HG03064 (cell line): ENCODE results near the gene CDHR5.

Source experiments
- ATAC-seq: cut with Tn5 transposase; IDR thresholded peaks from one replicate; pipeline ENCODE4 v1.9.1; 2021; ENCODE audit warnings: low read depth; ENCODE audit not compliant: unreplicated experiment

CDHR5 gene

DNA sequence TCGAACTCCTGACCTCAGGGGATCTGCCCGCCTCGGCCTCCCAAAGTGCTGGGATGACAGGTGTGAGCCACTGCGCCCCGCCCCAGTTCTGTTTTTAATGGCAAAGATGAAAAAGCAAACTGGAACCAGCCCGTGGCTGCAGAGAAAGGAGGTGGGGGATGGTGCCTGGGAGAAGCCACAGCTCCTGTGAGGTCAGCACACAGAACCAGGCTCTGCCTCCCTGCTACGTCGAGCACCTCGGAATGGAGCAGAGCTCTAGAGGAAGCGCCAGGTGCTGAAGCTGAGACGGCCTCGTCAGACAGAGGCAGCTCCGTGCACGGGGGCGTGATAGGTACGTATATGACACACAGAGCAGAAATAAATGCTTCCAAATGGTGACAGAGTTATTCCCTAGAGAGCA, 20.8 kb upstream of the CDHR5 start:
- ATAC-seq: no peak

DNA sequence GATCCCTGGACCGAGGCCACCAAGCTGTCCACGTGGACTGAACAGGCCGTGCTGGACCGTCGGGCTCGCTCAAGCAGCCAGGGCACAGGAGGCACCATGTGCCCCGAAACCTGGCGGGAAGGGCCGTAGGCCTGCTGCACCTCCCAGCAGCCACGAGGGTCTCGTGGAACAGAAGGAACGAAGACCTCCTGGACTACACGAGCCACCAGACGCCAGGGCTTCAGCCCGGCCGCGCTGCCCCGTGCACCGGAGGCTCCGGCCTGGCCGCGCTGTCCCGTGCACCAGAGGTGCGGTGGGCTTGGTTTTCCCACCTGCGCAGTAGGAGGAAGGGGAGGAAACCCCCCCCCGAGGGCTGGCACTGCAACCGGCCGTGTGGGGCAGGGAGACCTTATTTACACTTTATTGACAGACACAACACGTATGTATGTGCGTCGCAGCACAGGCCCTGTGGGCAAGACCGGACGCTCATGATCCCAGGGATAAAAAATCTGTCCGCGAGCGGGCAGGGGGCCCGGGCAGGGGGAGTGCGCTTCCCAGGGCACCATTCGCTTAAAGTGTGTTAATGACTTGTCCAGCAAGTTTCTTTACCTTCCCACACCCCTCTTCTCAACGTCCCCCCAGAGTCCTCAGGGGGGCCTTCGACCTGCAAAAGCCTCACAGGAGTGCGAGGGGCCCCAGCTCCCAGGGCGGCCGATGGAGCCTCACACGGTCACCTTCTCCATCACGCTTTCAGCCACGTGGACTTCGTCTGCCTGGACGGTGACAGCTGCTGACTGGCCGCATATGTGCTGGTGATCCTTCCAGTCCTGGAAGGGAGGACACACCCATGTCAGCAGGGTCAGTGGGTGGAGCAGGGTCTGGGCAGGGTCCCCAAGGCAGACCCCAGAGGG, 19.3 kb upstream of the CDHR5 start:
- no peak for ATAC-seq

DNA sequence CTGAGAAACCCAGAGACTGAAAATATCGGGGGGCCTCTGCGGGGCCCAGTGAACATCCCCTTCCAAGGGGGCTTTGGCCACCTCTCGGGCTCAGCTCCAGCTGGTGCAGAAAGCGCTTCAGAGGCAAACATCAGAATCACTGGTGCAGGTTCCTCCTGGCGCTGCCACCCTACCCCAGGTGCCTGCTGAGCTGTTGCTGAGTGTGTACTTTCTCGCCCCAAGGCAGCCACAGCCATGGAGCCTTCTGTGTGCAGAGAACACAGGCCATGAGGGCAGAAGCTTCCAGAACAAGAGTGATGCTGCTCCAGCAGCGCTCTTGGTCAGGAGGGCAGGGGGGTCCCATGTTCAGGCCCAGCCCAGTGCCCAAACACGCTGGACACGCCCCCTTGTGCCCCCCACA, 18.6 kb upstream of the CDHR5 start:
- ATAC-seq: no peak

DNA sequence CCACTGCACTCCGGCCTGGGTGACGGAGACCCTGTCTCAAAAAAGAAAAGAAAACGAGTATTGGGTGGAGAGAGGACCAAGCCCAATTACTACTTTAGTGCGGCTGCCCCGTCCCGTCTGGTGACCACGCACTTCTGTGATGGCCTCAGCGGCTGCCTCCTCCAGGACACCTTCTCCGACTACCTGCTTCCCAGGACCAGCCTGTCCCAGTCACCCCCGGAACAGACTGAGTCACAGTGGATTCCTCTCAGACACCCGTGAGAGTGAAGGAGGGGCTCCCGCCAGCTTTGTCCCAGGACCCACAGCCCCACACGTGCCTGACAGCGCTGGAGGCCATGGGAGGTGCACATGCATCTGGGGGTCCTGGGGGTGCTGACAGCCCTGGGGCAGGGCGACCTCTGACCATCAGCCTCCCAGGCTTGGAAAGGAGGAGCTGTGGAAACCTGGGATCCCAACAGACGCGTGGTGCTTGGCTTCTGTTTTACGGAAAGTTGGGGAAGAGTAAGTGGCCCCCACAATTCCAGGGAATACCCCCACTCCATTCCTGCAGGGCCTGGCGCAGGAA, 17.1 kb upstream of the CDHR5 start:
- no peak for ATAC-seq

DNA sequence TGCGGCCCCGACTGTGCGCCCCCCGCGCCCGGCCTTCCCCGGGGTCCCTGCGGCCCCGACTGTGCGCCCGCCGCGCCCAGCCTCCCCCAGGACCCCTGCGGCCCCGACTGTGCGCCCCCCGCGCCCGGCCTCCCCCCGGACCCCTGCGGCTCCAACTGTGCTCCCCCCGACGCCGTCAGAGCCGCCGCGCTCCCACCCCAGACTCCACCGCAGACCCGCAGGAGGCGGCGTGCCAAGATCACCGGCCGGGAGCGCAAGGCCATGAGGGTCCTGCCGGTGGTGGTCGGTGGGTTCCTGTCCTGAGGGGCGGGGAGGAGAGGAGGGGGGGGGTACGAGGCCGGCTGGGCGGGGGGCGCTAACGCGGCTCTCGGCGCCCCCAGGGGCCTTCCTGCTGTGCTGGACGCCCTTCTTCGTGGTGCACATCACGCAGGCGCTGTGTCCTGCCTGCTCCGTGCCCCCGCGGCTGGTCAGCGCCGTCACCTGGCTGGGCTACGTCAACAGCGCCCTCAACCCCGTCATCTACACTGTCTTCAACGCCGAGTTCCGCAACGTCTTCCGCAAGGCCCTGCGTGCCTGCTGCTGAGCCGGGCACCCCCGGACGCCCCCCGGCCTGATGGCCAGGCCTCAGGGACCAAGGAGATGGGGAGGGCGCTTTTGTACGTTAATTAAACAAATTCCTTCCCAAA, 15.4 kb upstream of the CDHR5 start:
- ATAC-seq: no peak

DNA sequence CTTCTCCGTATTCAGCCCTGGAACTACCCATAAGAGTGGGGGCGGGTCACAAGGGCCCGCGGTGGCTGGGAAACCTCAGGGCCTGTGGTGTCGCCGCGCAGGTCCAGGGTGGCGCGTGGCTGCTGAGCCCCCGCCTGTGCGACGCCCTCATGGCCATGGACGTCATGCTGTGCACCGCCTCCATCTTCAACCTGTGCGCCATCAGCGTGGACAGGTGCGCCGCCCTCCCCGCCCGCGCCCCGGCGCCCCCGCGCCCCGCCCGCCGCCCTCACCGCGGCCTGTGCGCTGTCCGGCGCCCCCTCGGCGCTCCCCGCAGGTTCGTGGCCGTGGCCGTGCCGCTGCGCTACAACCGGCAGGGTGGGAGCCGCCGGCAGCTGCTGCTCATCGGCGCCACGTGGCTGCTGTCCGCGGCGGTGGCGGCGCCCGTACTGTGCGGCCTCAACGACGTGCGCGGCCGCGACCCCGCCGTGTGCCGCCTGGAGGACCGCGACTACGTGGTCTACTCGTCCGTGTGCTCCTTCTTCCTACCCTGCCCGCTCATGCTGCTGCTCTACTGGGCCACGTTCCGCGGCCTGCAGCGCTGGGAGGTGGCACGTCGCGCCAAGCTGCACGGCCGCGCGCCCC, 14.7 kb upstream of the CDHR5 start:
- no peak for ATAC-seq

DNA sequence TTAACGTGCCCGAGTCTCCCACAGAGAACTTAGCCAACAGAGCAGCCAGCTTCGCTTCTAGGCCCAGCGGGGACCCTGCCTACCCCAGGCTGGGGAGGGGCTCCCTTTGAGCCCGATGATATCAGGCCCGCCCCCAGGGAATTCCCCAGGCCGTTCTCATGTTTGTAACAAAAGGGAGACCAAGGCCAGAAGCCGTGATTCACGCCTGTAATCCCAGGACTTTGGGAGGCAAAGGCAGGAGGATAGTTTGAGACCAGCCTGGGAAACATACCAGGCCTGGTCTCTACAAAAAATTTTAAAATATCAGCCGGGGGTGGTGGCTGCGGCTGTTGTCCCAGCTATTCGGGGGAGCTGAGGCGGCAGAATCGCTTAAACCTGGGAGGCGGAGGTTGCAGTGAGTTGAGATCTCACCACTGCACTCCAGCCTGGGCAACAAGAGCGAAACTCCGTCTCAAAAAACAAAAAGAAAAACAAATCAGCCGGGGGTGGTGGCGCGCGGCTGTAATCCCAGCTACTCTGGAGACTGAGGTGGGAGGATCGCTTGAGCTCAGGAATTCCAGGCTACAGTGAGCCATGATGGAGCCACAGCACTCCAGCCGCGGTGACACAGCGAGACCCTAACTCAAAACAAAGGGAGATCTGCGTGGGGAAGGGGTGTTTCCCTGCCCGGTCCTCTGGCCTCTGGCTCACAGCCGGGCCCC, 14.0 kb upstream of the CDHR5 start:
- no peak for ATAC-seq

DNA sequence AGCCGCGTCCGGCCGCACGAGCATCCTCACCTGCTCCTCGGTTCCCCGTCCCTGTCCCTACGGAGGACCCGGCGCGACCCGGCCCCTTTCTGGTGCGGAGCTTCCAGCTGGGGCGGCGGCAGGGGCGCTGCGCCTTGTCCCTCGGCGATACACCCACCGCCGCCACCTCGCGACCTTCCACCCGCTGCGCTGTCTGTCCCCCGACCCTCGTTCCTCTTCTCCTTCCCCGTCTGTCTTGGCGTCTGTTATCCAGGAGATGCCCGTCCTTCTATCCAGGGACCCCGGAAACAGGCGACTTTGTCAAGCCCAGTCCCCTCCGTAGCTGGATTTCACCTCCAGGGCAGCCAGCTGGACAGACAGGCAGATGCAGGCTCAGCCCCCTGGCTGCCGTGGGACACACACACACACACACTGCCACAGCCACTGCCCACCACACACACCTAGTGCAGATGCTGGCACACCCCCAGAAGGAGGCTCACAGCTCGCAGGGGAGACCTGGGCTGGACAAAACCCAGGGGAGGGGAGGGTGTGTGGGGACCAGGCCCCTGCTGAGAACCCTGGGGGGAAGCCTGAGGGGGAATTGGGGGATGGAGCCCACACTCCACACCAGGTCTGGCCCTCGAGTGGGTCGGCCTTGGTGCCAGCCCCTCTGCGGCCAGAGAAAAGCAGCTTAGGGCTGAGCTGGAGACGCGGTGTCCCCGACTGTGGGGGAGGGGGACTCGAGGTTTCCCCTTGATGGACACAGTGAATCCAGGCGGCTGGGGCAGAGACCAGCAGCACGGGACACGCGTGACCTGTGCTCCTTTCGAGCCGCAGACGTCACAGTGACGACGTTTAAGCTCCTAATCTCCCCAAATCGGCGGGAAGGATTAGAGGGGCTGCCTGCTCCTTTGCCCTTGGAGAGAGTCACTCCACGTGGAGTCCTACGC, 13.1 kb upstream of the CDHR5 start:
- ATAC-seq: no peak

DNA sequence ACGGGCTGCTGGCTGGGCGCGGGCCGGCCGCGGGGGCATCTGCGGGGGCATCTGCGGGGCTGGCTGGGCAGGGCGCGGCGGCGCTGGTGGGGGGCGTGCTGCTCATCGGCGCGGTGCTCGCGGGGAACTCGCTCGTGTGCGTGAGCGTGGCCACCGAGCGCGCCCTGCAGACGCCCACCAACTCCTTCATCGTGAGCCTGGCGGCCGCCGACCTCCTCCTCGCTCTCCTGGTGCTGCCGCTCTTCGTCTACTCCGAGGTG, 12.5 kb upstream of the CDHR5 start:
- ATAC-seq: no peak

DNA sequence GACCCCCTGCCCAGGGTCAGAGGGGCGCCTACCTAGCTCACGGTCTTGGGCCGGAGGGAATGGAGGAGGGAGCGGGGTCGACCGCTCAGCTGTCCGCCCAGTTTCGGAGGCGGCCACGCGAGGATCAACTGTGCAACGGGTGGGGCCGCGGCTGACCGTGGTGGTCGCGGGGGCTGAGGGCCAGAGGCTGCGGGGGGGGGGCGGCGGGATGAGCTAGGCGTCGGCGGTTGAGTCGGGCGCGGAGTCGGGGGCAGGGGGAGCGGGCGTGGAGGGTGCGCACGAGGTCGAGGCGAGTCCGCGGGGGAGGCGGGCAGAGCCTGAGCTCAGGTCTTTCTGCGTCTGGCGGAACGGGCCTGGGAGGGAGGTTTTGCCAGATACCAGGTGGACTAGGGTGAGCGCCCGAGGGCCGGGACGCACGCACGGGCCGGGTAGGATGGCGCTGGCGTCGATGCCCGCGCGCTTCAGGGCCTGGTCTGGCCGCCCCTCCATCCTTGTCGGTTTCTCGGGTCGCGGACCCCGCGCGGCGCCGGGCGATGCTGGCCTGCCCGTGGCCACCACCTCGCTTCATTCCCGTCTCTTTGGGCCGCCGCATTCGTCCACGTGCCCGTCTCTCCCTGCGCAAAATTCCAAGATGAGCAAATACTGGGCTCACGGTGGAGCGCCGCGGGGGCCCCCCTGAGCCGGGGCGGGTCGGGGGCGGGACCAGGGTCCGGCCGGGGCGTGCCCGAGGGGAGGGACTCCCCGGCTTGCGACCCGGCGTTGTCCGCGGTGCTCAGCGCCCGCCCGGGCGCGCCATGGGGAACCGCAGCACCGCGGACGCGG, 12.0 kb upstream of the CDHR5 start, which contains the start of gene DRD4:
DRD4 (plus strand) TSS at position 759 of the 822 bp plus-strand sequence; CDS start at position 795, 36 bp downstream.
- ATAC-seq: no peak

DNA sequence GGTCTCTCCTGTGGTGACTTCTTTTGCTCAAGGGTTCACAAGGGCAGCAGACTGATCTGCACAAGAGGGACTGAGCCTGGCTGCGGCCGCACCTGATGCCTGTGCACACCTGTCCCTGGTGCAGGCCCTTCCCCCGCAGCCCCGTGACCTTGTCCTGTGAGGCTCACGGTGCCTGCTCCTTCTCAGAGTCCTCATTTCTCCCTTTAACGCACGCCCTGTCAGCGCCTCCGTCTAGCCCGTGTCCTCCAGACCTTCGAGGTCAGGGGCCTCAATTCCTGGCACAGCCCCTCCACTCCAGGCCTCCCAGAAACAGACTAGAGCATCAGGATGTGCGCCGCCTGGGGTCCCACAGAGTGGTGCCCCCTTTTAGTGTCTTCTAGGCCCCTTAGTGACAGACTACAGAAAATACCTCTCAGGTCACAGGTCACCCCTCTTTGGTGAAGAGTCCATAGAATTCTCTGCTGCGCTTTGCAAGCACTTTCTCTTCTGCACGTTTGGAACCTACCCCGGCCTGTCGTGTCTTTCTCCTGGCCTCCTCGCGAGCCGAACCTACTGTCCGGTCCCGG, 11.3 kb upstream of the CDHR5 start:
- ATAC-seq: no peak

DNA sequence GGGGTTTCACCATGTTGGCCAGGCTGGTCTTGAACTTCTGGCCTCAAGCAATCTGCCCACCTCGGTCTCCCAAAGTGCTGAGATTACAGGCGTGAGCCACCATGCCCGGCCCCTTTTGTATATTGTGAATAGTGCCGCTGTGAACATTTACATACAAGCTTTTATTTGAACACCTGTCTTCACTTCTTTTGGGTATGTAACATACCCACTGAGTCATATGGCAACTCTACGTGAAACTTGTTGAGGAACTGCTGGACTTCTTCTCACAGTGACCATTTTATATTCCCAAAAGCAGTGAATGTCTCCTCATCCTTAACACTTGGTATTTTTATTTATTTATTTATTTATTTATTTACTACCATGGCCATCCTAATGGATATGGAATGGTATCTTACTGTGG, 6.1 kb upstream of the CDHR5 start:
- ATAC-seq: no peak

DNA sequence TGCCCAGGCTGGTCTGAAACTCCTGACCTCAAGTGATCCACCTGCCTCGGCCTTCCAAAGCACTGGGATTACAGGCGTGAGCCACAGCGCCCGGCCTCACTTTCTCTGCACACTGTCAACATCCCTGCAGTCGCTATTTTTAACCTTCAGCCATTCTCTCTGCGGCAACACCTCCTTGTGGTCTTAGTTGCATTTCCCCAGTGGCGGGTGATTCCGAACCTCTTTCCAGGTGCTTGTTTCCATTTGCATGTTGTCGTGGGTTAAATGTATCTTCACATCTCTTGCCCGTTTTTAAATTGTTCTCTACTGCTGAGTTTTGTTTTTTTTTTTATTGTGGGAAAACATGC, 4.5 kb upstream of the CDHR5 start:
- no peak for ATAC-seq

DNA sequence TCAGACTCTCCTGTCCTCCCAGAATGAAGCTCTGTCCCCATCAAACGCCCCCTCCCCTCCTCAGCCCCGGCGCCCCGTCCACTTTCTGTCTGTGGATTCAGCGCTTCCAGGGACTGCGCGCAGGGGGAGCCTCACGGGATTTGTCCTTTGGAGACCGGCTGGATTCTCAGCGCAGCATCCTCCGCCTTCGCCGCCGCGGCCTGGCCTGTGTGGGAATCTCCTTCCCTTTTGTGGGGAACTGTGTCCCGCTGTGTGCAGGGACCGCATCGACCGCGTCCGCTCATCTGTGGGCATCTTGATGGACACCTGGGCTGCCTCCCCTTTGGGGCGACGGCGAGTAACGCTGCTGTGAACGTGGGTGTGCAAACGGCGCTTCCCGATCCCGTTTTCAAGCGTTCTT, 3.3 kb upstream of the CDHR5 start:
- no peak for ATAC-seq

DNA sequence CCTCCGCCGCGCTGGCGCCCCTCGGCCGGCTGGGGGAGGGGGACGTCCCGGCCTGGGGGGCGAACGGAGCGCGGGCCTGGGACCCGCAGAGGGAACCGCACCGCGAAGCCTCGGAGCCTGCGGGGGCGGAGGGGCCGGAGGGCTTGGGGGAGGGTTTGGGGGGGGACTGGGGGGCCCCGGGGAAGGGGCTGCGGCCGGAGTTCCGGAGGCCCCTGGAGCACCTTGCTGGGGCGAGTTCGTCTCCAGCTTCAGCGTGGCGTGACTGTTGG, 2.5 kb upstream of the CDHR5 start:
- ATAC-seq: no peak

DNA sequence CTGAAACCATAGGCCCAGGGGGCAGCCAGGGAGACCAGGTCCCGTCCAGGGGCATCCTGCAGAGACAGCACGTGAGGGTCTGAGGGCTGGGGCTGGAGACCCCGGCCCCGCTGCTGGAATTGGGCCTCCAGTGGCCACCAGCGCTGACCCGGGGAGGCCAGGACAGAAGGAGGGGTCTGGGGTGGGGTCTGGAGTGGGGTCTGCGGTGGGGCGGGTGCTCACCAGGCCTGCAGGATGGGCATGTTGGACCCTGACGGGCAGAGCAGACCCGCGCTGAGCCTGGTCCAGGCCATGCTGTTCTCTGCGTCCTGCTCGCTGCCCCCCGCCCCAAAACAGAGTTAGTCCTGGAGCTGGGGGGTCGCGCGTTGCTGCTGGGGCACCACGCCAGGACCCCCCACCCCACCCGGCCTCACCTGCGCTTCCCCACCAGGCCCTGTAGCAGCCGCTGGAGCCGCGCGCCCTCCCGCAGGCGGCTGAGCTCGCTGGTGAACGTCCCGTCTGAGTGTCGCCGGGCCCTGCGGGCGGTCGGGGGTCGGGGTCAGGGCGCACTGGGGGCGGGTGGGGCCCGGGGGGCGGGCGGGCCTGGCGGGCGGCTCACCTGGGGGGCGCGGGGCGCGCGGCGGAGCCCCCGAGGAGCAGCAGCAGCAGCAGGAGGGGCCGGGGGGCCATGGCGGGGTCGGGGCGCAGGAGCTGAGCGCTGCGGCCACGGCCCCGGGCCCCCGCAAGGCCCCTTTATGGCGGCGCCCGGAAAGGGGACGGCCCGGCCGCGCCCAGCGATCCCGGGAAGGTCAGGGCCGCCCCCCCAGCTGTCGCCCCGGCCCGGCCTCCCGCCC, 1.9 kb upstream of the CDHR5 start, which contains the start of gene SCT:
SCT (minus strand) TSS at position 707 of the 833 bp plus-strand sequence; CDS start at position 669, 38 bp downstream.
- no peak for ATAC-seq

DNA sequence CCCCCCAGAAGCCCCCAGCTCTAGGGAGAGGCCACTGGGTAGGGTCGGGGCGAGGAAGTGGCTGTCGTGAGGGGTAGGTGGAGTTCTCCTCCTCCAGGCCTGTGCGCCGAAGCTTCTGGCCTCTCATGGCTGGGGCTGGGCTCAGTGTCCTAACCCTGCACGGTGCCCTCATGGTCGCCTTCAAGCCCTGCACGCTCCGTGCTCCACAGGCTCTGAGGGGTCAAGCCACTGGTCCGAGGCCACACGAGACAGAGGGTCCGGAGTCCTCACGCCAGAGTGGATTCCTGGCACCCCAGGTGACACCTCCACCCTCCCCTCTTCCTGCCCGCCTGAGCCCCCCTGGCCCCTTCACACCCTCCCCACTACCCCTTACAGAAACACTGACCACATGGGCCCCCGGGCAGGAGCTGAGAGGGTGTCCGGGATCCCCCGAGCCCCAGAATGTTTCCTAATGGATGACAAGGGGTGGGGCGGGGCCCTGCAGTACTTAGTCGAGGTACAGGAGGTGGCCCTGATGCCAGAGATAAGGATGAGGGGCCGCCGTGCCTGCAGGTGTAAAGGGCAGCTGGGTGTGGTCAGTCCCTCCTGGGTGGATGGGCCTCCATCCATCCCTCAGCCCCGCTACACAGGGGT, 997 bp upstream of the CDHR5 start:
- no peak for ATAC-seq
